Thyroid gland (tissue), 4 donors: ENCODE data around the gene KCNMA1. TPM values are rescaled to one million over a fixed set of nuclear protein-coding genes. Genes with fewer than 3 reads are reported as not detected.
A peak's percentile ranks its signal among the peaks of the same experiment; 100 is the strongest.

Experiments
- DNase-seq, 2 donors: peaks; one replicate each; pipeline ENCODE4 v3.0.0-alpha.2; 2019
- H3K27ac ChIP-seq, 3 donors: fragments of 200-600 bp; sonication (generic); 1 replicate in 2 of 3; 2 replicates in 1 of 3; pipeline ENCODE4 v1.5.1; 2016 to 2019; ENCODE audit warnings: mild to moderate bottlenecking in 1 of 3, moderate library complexity in 1 of 3
- H3K27me3 ChIP-seq: fragments of 200-600 bp; sonication (generic); one replicate; pipeline ENCODE4 v1.5.1; 2019
- H3K36me3 ChIP-seq, 2 donors: fragments of 200-600 bp; sonication (generic); one replicate each; pipeline ENCODE4 v1.5.1; 2016 to 2019
- H3K4me1 ChIP-seq, 2 donors: fragments of 200-600 bp; sonication (generic); one replicate each; pipeline ENCODE4 v1.5.1; 2017 to 2019
- H3K4me3 ChIP-seq, 3 donors: fragments of 200-600 bp; sonication (generic); replicated peaks in 1 of 3; 1 replicate in 2 of 3; 2 replicates in 1 of 3; pipeline ENCODE4 v1.5.1; 2016; ENCODE audit warnings: mild to moderate bottlenecking in 1 of 3
- H3K9me3 ChIP-seq: fragments of 200-600 bp; sonication (generic); one replicate; pipeline ENCODE4 v1.5.1; 2017
- CTCF ChIP-seq, 6 experiments: fragments of 200-600 bp in 3 of 6; fragments of 450-650 bp in 3 of 6; sonication (generic) in 3 of 6; IDR thresholded peaks; one replicate each; pipeline ENCODE4 v1.5.1; 2016 to 2019; ENCODE audit warnings: antibody characterized with exemption in 6 of 6, mild to moderate bottlenecking in 2 of 6, inconsistent platforms in 1 of 6, moderate library complexity in 1 of 6
- POLR2A ChIP-seq, 2 donors: fragments of 450-650 bp; IDR thresholded peaks; one replicate each; pipeline ENCODE4 v1.6.1; 2017; ENCODE audit warnings: antibody characterized with exemption in 2 of 2, mild to moderate bottlenecking in 2 of 2, moderate library complexity in 1 of 2
- WGBS, 2 donors: methylation state at CpG; one replicate each; pipeline ENCODE4 v1.1.5; 2017; 5-methylcytosine and 5-hydroxymethylcytosine counted together
- intact Hi-C: fragments of 100-400 bp; cut with DNase I; formaldehyde crosslinking; loops from one replicate; pipeline ENCODE4 v1.15.1; 2023
- total RNA-seq, 4 donors: library from RNA; depleted of rRNA; stranded (reverse); fragments of >200 nt; gene quantifications; one replicate each; pipeline ENCODE4 v1.2.3, GENCODE V29; 2016

KCNMA1 gene
- total RNA-seq, 4 donors from 2014 or later = 2.5 to 5.1 (median 3.6) TPM

DNA sequence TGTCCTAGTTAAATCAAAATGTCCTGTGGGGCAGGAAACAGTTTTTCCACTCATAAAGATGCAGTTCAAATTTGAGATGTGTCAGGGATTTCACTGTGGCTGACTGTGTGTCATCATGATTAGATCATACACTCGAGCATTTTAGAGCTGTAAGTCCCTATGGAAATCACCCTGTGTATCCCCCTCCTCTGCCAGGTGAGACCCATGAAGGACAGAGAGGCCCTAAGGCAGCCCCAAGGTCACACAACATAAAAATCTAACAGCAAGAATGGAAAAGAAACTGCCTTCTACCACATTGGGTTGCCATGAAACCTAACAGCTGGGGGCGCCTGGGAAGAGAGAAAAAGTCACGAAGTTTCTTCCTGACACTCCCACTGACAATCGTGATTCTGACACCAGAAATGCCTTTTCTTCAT, 135.8 kb downstream of the KCNMA1 start:
- intact Hi-C loops = no loop called here
- H3K4me1 ChIP-seq = no peaks in the 10 kb centered on the region

GRCh38 chr10:77501152-77501845, 136.3 kb downstream of the KCNMA1 start:
- no peak for DNase-seq
- Histone ChIP-seq H3K4me3 (no peak overlapping the region), H3K4me1 (no peaks in the 10 kb centered on the region), H3K27me3 (no peaks in the 10 kb centered on the region), H3K36me3 (no peaks in the 10 kb centered on the region), H3K27ac (no peak overlapping the region), H3K9me3 (no peaks in the 10 kb centered on the region)
- WGBS, 2 donors = 44 to 46% methylated on average over 5 to 7 of the region's 7 CpGs
- TF ChIP-seq POLR2A (IDR thresholded peaks at IDR 0.05) = no peak
- no peak for TF ChIP-seq CTCF (IDR thresholded peaks at IDR 0.05)
- intact Hi-C loops = no loop called here

More for the DNA sequence above, 135.8 kb downstream of the KCNMA1 start:
- WGBS, 2 donors = 65 to 66% methylated on average over 4 of the region's 4 CpGs
- H3K36me3 ChIP-seq = no peaks in the 10 kb centered on the region
- H3K27ac ChIP-seq = no peak overlapping the region
- TF ChIP-seq CTCF (IDR thresholded peaks at IDR 0.05) (no peak), POLR2A (IDR thresholded peaks at IDR 0.05) (no peak)
- no peak overlapping the region for H3K4me3 ChIP-seq
- DNase-seq = no peak
- no peaks in the 10 kb centered on the region for H3K27me3 ChIP-seq
- no peaks in the 10 kb centered on the region for H3K9me3 ChIP-seq

DNA sequence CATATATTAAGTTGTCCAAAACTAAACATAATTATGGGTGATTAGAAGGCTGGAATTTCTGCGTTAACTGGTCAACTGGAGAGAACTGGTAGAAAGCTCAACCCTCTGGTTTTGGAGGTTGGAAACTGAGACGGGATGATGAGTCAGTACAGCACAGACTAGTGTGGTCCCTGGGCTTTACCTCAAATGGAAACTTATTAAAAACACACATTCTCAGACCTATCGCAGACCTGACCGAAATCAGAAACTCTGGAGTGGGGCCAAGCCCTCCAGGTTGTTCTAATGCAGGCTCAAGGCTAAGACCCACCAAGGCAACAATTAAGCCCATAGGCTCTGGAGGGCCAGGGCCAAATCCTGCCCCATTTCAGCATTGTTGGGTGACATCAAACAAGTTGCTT, 136.9 kb downstream of the KCNMA1 start:
- H3K4me1 ChIP-seq = no peaks in the 10 kb centered on the region
- intact Hi-C loops = no loop called here

DNA sequence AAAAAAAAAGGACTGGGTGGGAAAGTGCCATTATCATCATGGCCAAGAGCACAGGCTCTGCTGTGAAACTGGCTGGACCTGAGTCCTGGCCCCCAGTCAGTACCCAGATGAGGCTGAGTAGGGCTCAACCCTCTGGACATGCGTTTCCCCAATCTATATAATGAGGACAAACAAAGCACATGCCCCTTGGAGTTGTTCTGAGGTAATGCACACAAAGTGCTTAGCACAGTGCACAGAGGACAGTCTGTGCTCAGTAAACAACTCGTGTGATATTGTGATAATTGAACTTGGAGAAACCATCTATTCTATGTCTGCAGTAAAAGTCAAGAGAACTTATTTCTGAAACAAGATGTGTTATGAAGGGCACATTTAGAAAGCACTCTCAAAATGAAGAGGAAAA, 138.8 kb downstream of the KCNMA1 start:
- H3K9me3 ChIP-seq = no peaks in the 10 kb centered on the region
- H3K36me3 ChIP-seq = no peaks in the 10 kb centered on the region
- no peaks in the 10 kb centered on the region for H3K4me1 ChIP-seq
- H3K27me3 ChIP-seq = no peaks in the 10 kb centered on the region
- no peak for DNase-seq
- TF ChIP-seq POLR2A (IDR thresholded peaks at IDR 0.05) (no peak), CTCF (IDR thresholded peaks at IDR 0.05) (no peak)
- H3K27ac ChIP-seq = no peak overlapping the region
- intact Hi-C loops = no loop called here
- no peak overlapping the region for H3K4me3 ChIP-seq
- WGBS, 2 donors = 51 to 69% methylated on average over 2 of the region's 2 CpGs

More for the DNA sequence above, 136.9 kb downstream of the KCNMA1 start:
- TF ChIP-seq CTCF (IDR thresholded peaks at IDR 0.05) (no peak), POLR2A (IDR thresholded peaks at IDR 0.05) (no peak)
- 93 to 94% methylated on average over 4 of the region's 4 CpGs for WGBS, 2 donors
- no peak for DNase-seq
- H3K27me3 ChIP-seq = no peaks in the 10 kb centered on the region
- H3K27ac ChIP-seq = no peak overlapping the region
- H3K4me3 ChIP-seq = no peak overlapping the region
- H3K36me3 ChIP-seq = no peaks in the 10 kb centered on the region
- H3K9me3 ChIP-seq = no peaks in the 10 kb centered on the region

- TF ChIP-seq POLR2A (IDR thresholded peaks at IDR 0.05) (no peak), CTCF (IDR thresholded peaks at IDR 0.05) (no peak)
- no peak overlapping the region for H3K4me3 ChIP-seq
- H3K36me3 ChIP-seq = no peaks in the 10 kb centered on the region
- H3K27me3 ChIP-seq = no peaks in the 10 kb centered on the region
- no peak overlapping the region for H3K27ac ChIP-seq
- DNase-seq = peak; percentile 7 to 13
- 21 to 40% methylated on average over 1 of the region's 1 CpG for WGBS, 2 donors
- H3K9me3 ChIP-seq = no peaks in the 10 kb centered on the region
- intact Hi-C loops = no loop called here
- H3K4me1 ChIP-seq = no peaks in the 10 kb centered on the region
These were observed 139.4 kb downstream of the KCNMA1 start for GRCh38 chr10:77498210-77498609.
